ENCODE measurements around the gene DZIP3. TPM values are rescaled to one million over a fixed set of nuclear protein-coding genes. Genes with fewer than 3 reads are reported as not detected.
"Not testable (repeated sequence)": the region's sequence is repeated elsewhere in the genome, so short reads cannot be mapped to it uniquely, and the experiment has no call there.

Gene DZIP3
- total RNA-seq, 1 donor from 2014 or later = 6.6 TPM

GRCh38 chr3:108669208-108669607, 79.7 kb downstream of the DZIP3 start:
- H3K27me3 ChIP-seq (ENCODE audit: control insufficient read depth, insufficient read depth, low read length) = no peaks in the 10 kb centered on the region
- no peak for DNase-seq (ENCODE audit: low read depth)
- no peaks in the 10 kb centered on the region for H3K36me3 ChIP-seq (ENCODE audit: control insufficient read depth, insufficient read depth, low read length)
- no peak overlapping the region for H3K4me3 ChIP-seq (ENCODE audit: low read depth, low read length)
- TF ChIP-seq, protein P1, sequence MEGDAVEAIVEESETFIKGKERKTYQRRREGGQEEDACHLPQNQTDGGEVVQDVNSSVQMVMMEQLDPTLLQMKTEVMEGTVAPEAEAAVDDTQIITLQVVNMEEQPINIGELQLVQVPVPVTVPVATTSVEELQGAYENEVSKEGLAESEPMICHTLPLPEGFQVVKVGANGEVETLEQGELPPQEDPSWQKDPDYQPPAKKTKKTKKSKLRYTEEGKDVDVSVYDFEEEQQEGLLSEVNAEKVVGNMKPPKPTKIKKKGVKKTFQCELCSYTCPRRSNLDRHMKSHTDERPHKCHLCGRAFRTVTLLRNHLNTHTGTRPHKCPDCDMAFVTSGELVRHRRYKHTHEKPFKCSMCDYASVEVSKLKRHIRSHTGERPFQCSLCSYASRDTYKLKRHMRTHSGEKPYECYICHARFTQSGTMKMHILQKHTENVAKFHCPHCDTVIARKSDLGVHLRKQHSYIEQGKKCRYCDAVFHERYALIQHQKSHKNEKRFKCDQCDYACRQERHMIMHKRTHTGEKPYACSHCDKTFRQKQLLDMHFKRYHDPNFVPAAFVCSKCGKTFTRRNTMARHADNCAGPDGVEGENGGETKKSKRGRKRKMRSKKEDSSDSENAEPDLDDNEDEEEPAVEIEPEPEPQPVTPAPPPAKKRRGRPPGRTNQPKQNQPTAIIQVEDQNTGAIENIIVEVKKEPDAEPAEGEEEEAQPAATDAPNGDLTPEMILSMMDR (IDR thresholded peaks at IDR 0.05; ENCODE audit: insufficient read depth, low read length, poor library complexity, severe bottlenecking) = no peak

- H3K27me3 ChIP-seq (ENCODE audit: control insufficient read depth, insufficient read depth, low read length) = no peaks in the 10 kb centered on the region
- DNase-seq (ENCODE audit: low read depth) = no peak
- no peaks in the 10 kb centered on the region for H3K36me3 ChIP-seq (ENCODE audit: control insufficient read depth, insufficient read depth, low read length)
- no peak overlapping the region for H3K4me3 ChIP-seq (ENCODE audit: low read depth, low read length)
- TF ChIP-seq, protein P1 (IDR thresholded peaks at IDR 0.05; ENCODE audit: insufficient read depth, low read length, poor library complexity, severe bottlenecking) = no peak
These were observed 83.2 kb downstream of the DZIP3 start for GRCh38 chr3:108672701-108673100.

- Histone ChIP-seq H3K4me3 (ENCODE audit: low read depth, low read length) (no peak overlapping the region), H3K36me3 (ENCODE audit: control insufficient read depth, insufficient read depth, low read length) (no peaks in the 10 kb centered on the region), H3K27me3 (ENCODE audit: control insufficient read depth, insufficient read depth, low read length) (no peaks in the 10 kb centered on the region)
- no peak for DNase-seq (ENCODE audit: low read depth)
- TF ChIP-seq, protein P1 (IDR thresholded peaks at IDR 0.05; ENCODE audit: insufficient read depth, low read length, poor library complexity, severe bottlenecking) = no peak
These were observed 84.6 kb downstream of the DZIP3 start for GRCh38 chr3:108673988-108674661.

GRCh38 chr3:108677811-108678210, 88.3 kb downstream of the DZIP3 start:
- TF ChIP-seq, protein P1 (IDR thresholded peaks at IDR 0.05; ENCODE audit: insufficient read depth, low read length, poor library complexity, severe bottlenecking) = no peak
- no peak for DNase-seq (ENCODE audit: low read depth)
- Histone ChIP-seq H3K4me3 (ENCODE audit: low read depth, low read length) (no peak overlapping the region), H3K27me3 (ENCODE audit: control insufficient read depth, insufficient read depth, low read length) (no peaks in the 10 kb centered on the region), H3K36me3 (ENCODE audit: control insufficient read depth, insufficient read depth, low read length) (no peaks in the 10 kb centered on the region)

DNA sequence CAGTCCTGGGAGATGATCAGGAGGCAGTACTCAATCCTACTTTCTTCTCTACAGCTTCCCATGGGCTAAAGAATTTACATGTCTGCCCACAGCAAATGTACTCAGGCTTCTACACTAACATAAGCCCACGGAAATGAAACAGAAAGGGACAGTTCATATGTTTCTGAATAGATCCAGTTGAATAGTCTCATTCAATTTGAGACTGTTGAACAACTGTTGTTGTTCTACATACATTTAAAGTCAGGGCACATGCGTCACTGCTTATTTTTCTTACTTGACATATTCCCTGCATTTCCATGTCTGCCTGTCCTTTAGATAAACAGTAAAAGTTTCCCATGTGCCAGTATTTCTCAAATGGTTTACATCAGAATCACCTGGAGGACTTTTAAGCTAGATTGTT, 102.8 kb downstream of the DZIP3 start:
- not testable (repeated sequence) for H3K27me3 ChIP-seq (ENCODE audit: control insufficient read depth, insufficient read depth, low read length); H3K36me3 ChIP-seq (ENCODE audit: control insufficient read depth, insufficient read depth, low read length); H3K4me3 ChIP-seq (ENCODE audit: low read depth, low read length); DNase-seq (ENCODE audit: low read depth)

- DNase-seq (ENCODE audit: low read depth) = no peak
- Histone ChIP-seq H3K4me3 (ENCODE audit: low read depth, low read length) (no peak overlapping the region), H3K36me3 (ENCODE audit: control insufficient read depth, insufficient read depth, low read length) (no peaks in the 10 kb centered on the region), H3K27me3 (ENCODE audit: control insufficient read depth, insufficient read depth, low read length) (no peaks in the 10 kb centered on the region)
- TF ChIP-seq, protein P1 (IDR thresholded peaks at IDR 0.05; ENCODE audit: insufficient read depth, low read length, poor library complexity, severe bottlenecking) = no peak
These were observed 108.9 kb downstream of the DZIP3 start for GRCh38 chr3:108698461-108698860.
